Vagina (tissue), 2 donors: ENCODE measurements around the gene TOB1.

Experiments
- CTCF ChIP-seq, 3 experiments: fragments of 450-650 bp in 2 of 3; fragments of 200-600 bp in 1 of 3; sonication (generic) in 1 of 3; IDR thresholded peaks; one replicate each; pipeline ENCODE4 v1.5.1; 2017 to 2019; ENCODE audit warnings: antibody characterized with exemption in 3 of 3, mild to moderate bottlenecking in 2 of 3, moderate library complexity in 2 of 3
- POLR2A ChIP-seq, 2 donors: fragments of 450-650 bp; IDR thresholded peaks; one replicate each; pipeline ENCODE4 v1.6.1; 2017; ENCODE audit warnings: antibody characterized with exemption in 2 of 2, mild to moderate bottlenecking in 2 of 2, moderate library complexity in 2 of 2
- POLR2AphosphoS5 ChIP-seq, 2 donors: sonication (generic); formaldehyde crosslinking; IDR thresholded peaks; one replicate each; pipeline ENCODE4 v1.9.0; 2017; ENCODE audit warnings: antibody characterized with exemption in 2 of 2, mild to moderate bottlenecking in 2 of 2, low read depth in 1 of 2; ENCODE audit not compliant: insufficient read depth in 1 of 2

- TF ChIP-seq CTCF (IDR thresholded peaks at IDR 0.05) (no peak), POLR2A (IDR thresholded peaks at IDR 0.05) (no peak), POLR2AphosphoS5 (IDR thresholded peaks at IDR 0.05; ENCODE audit: insufficient read depth in 1 of 2, low read depth in 1 of 2) (no peak)
Observed at GRCh38 chr17:50858486-50859225, 7.5 kb downstream of the TOB1 start.
